ENCODE measurements around the gene SERPINA1.

The SERPINA1 gene

DNA sequence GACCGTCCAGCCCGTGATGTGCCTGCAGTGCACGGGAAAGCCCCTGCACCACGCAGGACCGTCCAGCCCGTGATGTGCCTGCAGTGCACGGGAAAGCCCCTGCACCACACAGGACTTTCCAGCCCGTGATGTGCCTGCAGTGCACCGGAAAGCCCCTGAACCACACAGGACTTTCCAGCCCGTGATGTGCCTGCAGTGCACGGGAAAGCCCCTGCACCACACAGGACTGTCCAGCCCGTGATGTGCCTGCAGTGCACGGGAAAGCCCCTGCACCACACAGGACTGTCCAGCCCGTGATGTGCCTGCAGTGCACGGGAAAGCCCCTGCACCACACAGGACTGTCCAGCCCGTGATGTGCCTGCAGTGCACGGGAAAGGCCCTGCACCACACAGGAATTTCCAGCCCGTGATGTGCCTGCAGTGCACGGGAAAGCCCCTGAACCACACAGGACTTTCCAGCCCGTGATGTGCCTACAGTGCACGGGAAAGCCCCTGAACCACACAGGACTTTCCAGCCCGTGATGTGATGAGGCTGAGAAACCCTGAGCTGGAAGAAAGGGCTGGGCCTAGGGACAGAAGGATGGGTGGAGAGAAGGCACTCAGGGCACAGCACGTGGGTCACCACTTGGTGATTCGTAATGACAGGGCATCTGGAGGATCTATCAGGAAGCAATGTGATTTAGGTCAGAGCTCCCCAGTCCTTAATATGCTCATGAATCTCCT lies 42.2 kb downstream of the SERPINA1 start:
- peak; percentile 12 for DNase-seq (ENCODE audit: low read depth, low spot score)

DNA sequence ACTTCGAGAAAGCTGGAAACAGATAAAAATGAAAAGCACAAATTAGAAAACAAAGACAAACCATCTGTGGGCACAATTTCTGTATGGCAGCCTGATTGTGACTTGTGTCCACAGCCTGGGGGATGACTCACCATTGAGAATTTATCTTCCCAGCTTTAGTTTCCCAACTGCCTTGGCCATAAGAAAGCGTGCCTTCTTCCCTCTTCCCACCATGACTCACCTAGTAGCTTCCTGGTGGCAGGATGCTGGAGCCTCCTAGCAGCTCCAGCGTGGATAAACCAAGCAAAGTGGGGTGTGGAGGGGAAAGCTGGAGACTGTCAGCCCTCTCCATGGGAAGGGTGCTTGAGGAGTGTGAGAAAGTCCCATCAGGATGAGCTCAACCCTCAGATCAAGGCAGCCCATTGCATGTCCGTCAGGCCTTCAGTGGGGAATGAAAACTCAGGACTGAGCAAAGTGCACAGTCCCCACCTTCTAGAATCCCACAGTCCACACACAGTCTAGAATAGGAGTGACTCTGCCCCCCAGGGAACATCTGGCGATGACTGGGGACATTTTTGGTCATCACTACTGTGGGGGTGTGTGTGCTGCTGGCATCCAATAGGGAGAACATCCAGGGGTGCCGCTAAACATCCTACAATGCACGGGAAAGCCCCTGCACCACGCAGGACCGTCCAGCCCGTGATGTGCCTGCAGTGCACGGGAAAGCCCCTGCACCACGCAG lies 42.9 kb downstream of the SERPINA1 start:
- DNase-seq (ENCODE audit: low read depth, low spot score) = peak; percentile 76

DNA sequence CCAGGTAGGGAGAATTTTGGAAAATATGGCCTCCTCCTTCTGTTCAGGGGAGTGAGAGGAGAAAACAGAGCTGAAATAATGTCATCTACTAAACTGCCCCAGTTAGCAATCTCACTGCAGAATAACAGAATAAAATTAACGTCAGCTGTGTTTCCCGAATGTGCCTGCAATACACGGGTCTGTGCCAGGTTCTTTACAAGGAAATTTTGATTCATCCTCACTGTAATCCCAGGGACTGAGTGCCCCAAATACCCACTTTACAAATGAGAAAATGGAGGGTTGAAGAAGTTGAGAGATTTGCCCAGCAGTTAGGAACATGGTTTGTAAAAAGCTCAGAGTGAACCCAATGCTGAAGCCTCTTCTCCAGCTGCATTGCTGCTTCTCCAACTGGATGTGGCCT lies 44.0 kb downstream of the SERPINA1 start:
- no peak for DNase-seq (ENCODE audit: low read depth, low spot score)

DNA sequence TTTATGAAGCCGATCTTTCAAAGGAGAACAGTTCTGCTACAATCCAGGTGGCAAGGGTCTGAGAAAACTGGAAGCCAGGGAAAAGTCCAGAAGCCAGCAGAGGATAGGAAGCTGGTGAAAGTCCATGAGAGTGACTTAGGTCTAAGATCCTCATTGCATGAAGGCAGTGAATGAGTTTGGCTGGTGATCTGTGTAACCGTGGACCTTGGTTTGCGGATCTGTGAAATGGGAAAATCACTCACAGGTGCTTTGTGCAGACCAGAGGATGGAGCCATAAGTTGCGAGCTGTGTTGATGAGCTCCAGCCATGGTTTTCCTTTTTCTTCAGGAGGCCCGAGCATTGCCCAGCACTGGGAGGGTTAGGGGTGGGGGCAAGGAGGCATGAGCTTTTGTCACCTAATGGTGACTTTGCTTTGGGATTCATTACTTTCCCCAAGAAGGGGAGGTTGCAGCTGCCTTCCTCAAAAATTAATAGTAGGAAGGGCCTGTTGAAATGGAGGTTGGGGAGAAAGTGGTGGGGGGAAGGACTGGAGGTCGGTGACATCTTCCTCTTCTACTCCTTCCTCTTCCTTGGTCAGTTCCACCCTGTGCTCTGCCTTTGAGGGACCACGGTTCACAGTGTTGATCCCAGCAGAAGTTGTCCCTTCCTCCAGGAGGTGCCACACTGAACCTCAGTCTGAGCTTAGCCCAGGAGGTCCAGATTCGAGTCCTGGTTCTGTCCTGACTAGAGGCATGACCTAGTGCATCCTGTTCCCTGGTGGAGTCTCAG lies 45.0 kb downstream of the SERPINA1 start:
- no peak for DNase-seq (ENCODE audit: low read depth, low spot score)

DNA sequence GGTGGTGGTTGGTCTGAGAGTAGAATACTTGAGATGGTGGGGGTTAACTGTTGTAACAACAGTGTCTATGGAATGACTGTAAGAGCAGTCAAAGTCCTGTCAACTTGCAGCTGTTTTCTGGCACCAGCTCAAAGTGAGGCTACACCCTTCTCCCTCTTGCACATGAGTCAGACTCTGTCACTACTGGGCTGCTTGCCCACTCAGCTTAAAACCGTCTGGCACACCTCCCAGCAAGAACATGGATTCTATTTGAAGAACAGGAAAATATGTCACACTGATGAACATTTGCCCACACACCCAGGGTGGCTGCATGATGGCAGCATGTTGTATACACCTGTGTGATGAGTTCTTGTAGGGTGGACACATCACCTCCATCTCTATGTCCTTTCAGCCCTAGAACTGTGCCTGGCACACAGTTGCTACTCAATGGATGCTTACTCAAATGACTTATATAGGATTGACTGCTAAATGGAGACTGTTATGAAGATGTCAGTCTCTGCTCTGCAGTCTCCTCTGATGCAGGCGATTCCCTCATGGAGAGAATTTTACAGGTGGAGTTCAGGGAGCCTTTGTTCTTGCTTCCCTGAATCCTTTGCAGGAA lies 46.0 kb downstream of the SERPINA1 start:
- peak; percentile 98 for DNase-seq (ENCODE audit: low read depth, low spot score)

DNA sequence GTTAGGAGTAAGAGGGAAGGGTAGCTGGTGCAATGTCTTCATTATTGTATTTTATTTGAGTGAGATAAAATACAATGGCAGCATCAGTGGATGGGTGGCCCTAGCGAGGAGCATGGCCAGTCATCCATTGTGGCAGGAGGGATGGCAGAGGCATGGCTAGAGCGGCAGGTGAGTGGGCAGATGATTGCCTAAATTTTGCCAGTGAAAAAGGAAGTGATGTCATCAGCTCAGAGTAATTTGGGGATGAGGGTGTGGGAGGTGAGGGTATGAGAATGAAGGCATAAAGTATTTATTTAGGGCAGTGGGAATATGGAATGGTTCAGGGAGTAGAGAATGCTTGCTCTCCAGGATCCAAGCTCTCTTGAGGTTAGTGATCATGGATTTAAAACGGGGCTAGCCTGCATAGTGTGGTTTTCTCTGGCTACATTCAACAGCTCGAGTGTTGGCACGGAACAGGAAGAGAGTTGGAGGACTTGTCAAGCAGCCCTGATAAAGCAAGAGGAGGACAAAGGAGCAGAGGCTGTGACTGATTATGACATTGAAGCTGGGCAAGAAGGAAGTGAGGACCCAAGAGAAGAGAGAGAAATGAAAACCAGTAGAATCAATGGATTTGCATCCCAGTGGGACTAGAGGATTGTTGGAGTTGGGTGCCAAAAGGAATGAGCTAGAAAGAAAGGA lies 46.6 kb downstream of the SERPINA1 start:
- peak; percentile 58 for DNase-seq (ENCODE audit: low read depth, low spot score)

DNA sequence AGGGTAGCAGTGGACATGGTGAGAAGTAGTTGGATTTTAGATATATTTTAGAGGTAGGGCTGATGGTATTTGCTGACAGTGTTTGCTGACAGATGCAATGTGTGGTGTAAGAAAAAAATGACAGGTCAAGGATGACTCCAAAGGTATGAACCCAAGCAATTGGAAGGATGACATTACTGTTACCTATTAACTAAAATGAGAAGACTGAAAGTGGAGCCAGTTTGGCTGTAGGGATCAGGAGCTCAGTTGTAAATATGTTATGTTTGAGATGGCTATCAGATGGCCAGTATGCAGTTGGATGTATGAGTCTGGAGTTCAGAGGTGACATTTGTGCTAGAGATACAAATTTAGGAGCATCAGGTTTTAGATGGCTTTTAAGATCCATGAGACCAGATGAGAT lies 47.9 kb downstream of the SERPINA1 start:
- DNase-seq (ENCODE audit: low read depth, low spot score) = no peak

DNA sequence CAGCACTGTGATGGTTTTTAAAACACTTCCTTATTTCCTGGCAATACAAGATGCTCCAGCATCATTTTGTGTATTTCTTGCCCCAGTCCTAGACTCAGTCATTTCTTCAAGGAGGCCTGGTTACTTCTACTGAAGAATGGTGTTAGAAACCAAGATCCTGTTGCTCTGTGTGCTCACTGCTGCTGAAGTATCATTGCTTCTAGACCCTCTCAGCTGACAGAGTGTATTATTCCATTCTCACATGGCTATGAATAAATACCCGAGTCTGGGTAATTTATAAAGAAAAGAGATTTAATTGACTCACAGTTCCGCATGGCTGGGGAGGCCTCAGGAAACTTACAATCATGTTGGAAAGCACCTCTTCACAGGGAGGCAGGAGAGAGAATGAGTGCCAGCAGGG lies 50.4 kb downstream of the SERPINA1 start:
- DNase-seq (ENCODE audit: low read depth, low spot score) = no peak

DNA sequence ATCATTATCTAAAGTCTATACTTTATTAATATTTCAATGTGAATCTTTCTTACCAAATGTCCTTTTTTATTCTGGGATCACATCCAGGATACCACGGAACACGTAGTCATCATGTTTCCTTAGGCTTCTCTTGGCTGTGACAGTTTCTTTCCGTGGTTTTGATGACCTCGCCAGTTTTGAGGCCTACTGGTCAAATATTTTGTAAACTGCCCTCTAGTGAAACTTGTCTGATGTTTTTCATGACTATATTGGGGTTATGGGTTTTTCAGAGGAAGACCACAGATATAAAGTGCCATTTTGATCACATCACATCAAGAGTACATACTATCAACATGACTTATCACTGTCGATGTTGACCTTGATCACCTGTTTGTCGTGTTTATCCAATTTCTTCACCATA lies 51.1 kb downstream of the SERPINA1 start:
- peak; percentile 15 for DNase-seq (ENCODE audit: low read depth, low spot score)

DNA sequence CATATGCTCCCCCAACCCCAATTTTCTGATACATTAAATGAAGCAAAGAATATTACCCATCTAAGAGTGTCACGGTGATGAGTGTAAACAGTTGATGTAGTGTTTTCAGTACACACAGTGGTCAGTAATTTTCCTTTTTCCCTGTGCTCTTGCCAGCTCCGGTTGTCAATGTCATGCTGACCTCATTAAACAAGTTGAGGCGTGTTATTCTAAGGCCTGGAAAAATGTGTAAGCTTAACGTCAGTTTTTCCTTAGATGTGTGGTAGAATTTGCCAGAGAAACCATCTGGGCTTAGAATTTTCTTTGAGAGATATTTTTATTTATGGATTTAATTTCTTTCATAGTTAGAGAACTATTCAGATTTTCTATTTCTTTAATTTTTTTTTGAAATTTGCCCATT lies 53.5 kb downstream of the SERPINA1 start:
- DNase-seq (ENCODE audit: low read depth, low spot score) = peak; percentile 26

DNA sequence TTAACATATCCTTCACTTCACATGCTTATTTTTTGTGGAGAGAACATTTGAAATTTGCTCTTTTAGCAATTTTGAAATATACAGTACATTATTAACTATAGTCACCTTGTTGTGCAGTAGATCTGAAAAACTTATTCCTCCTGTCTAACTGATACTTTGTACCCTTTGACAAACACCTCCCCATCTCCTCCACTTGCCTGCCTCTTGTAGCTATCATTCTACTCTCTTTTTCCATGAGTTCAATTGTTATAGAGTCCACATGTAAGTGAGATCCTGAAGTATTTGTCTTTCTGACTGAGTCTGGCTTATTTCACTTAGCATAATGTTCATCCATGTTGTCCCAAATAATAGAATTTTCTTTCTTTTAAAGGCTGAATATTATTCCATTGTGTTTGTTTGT lies 55.8 kb downstream of the SERPINA1 start:
- DNase-seq (ENCODE audit: low read depth, low spot score) = no peak

DNA sequence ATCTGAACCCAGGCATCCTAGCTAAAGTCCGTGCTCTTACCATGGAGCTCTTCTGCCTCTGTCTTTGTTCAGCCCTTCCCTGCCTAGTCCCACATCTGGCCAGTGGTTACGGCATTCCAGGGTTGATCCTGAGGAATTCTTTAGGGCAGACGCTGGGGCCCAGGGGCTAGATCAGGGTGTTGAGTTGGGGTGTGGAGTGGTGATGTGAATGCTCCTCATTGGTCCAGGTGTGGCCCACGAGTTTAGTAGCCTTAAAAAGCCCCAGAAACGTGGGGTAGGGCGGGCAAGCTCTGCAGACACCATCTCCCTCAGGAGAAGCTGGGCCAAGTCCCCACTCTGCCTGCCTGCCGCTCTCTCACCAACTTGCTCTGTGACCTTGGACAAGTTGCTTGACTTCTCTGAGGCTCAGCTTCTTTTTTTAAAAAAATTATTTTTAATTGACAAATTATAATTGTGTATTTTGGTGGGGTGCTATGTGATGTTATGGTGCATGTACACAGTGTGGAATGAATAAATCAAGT lies 56.3 kb downstream of the SERPINA1 start:
- DNase-seq (ENCODE audit: low read depth, low spot score) = no peak

DNA sequence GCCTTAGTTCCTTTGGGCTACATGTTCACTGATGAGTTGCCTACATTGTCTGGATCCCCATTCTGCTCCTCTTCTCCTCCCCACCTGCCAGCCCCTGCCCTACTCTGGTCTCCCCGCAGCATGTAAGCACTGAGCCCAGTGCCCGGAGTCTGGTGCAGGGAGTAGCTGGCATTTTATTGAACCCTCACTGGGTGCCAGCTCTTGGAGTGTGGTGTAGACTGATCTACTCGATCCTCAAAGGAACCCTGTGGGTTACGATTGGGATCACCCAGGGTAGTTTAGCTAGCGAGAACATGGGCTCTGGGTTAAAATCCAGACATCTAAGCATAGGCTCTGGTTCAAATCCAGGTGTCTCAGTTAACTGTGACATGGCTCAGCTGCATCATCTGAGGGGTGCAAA lies 56.9 kb downstream of the SERPINA1 start:
- DNase-seq (ENCODE audit: low read depth, low spot score) = no peak

DNA sequence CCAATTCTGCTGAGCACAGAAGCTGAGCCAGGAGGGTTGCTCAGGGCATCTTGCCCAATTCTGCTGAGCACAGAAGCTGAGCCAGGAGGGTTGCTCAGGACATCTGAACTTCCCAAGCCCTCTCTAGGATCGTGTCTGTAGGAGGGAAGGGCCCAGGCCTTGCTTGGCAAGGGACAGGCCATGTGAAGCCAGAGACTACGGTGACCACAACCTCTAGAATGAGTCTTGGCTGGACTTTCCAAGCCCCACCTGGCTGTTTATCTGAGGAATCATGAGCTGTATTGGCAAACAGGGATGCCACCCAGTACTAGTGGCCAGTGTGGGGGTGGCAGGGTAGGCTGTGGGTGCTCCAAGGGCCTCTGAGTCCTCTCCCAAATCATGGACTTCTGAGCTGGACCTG lies 57.5 kb downstream of the SERPINA1 start:
- DNase-seq (ENCODE audit: low read depth, low spot score) = no peak

DNA sequence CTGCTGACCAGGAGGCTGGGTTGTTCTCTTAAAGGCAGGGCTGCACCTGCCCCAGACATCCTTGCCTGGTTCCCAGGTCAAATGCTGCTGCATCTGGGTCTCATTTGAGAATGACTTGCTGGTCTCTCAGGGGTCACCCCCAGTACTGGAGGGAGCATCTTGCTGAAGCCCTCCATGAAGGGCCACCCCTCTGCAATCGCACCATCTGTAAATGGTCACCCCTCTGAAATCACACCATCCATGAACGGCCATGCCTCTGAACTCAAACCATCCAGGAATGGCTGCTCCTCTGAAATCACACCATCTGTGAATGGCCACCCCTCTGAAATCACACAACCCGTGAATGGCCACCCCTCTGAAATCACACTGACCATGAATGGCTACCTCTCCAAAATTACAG lies 58.0 kb downstream of the SERPINA1 start:
- DNase-seq (ENCODE audit: low read depth, low spot score) = no peak

DNA sequence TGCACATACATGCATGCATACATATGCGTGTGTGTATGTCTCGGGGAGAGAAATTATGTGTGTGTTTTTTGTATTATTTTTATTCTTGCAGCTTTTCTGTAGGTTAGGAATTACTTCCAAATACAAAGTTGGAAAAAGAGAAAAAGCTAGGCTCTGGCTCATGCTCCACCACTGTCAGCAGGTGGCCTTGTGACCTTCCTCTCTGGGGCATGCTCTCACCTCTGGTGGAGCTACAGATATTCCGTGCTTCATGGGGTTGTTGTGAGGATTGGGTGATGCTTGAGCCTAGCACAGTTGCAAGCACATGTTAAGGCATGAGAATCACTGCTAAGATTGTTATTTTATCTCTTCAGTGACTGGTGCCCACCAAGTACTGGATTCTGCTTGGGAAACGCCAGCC lies 58.5 kb downstream of the SERPINA1 start:
- DNase-seq (ENCODE audit: low read depth, low spot score) = no peak

DNA sequence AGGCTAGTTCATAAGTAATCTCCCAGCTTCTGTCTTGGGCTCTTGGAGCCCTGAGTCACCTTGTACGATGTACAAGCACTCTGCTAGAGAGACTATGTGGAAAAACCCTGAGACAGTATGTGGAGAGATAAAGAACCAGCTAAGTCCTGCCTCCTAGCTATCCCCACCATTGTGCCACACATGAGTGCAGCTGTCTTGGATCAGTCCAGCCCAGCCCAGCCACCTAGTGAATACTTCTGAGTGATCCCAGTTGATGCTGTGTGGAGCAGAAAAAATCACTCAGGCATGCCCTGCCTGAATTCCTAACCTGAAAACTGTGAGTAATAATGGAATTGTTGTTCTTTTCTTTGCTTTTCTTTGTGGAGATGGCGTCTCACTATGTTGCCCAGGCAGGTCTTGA lies 60.2 kb downstream of the SERPINA1 start:
- no peak for DNase-seq (ENCODE audit: low read depth, low spot score)

Measured in astrocyte of the hippocampus (primary cell).